Measurements from ENCODE around the gene OR2V2.

- no peak for TF ChIP-seq CTCF (IDR thresholded peaks at IDR 0.05)
- TF ChIP-seq EZH2 (IDR thresholded peaks at IDR 0.05; ENCODE audit: borderline replicate concordance, insufficient read depth, low read depth, low read length, poor library complexity, severe bottlenecking) = no peak
Measured at GRCh38 chr5:181204826-181205760, 57.7 kb downstream of the OR2V2 start, which contains the start of gene TRIM7.

Data from B cell (primary cell).